Measurements from ENCODE around the gene SYNM. TPM values are rescaled to one million over a fixed set of nuclear protein-coding genes. Genes with fewer than 3 reads are reported as not detected.

Gene SYNM
- total RNA-seq, 1 experiment from 2014 or later, result 3.3 TPM

- TF ChIP-seq JUND (IDR thresholded peaks at IDR 0.05), result no peak
- TF ChIP-seq CBX3 (IDR thresholded peaks at IDR 0.05; ENCODE audit: low read depth), result no peak
- TF ChIP-seq MAX (IDR thresholded peaks at IDR 0.05), result no peak
- TF ChIP-seq EGR1 (IDR thresholded peaks at IDR 0.05; ENCODE audit: low read depth), result no peak
- TF ChIP-seq ZBTB33 (IDR thresholded peaks at IDR 0.05; ENCODE audit: extremely low read depth, insufficient replicate concordance, low read length), result no peak
- TF ChIP-seq ELF1 (IDR thresholded peaks at IDR 0.05; ENCODE audit: borderline replicate concordance, low read depth), result no peak
- no peak for TF ChIP-seq SRF (IDR thresholded peaks at IDR 0.05; ENCODE audit: low read depth)
- no peak for TF ChIP-seq POLR2A (IDR thresholded peaks at IDR 0.05; ENCODE audit: borderline replicate concordance, extremely low read depth, insufficient read depth, insufficient read length)
- TF ChIP-seq, protein P1, sequence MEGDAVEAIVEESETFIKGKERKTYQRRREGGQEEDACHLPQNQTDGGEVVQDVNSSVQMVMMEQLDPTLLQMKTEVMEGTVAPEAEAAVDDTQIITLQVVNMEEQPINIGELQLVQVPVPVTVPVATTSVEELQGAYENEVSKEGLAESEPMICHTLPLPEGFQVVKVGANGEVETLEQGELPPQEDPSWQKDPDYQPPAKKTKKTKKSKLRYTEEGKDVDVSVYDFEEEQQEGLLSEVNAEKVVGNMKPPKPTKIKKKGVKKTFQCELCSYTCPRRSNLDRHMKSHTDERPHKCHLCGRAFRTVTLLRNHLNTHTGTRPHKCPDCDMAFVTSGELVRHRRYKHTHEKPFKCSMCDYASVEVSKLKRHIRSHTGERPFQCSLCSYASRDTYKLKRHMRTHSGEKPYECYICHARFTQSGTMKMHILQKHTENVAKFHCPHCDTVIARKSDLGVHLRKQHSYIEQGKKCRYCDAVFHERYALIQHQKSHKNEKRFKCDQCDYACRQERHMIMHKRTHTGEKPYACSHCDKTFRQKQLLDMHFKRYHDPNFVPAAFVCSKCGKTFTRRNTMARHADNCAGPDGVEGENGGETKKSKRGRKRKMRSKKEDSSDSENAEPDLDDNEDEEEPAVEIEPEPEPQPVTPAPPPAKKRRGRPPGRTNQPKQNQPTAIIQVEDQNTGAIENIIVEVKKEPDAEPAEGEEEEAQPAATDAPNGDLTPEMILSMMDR (IDR thresholded peaks at IDR 0.05 in 2 of 3, conservative IDR thresholded peaks at IDR 0.05 in 1 of 3; ENCODE audit: borderline replicate concordance in 1 of 3, insufficient read depth in 1 of 3, low read depth in 2 of 3, low read length in 2 of 3), result no peak
- TF ChIP-seq EZH2phosphoT487 (IDR thresholded peaks at IDR 0.05; ENCODE audit: borderline replicate concordance), result no peak
- TF ChIP-seq POLR2AphosphoS5 (IDR thresholded peaks at IDR 0.05; ENCODE audit: low read depth, low read length), result no peak
- no peak for TF ChIP-seq EZH2 (IDR thresholded peaks at IDR 0.05)
- TF ChIP-seq SIN3A (IDR thresholded peaks at IDR 0.05; ENCODE audit: low read depth), result no peak
- TF ChIP-seq SP1 (IDR thresholded peaks at IDR 0.05; ENCODE audit: low read depth), result no peak
- TF ChIP-seq RAD21 (IDR thresholded peaks at IDR 0.05; ENCODE audit: low read depth), result no peak
- peaks cover 4 to 5% of the 10 kb centered on the region in 2 experiments for H3K4me1 ChIP-seq (ENCODE audit: control insufficient read depth in 1 of 2, insufficient read depth in 2 of 2, low read length in 2 of 2)
- no peak overlapping the region for H3K27ac ChIP-seq (ENCODE audit: low read depth, low read length)
- H3K27me3 ChIP-seq (ENCODE audit: insufficient read depth, low read length), result no peaks in the 10 kb centered on the region
- no peak overlapping the region for H3K4me3 ChIP-seq (replicated peaks in 1 of 2; ENCODE audit: low read depth in 1 of 2, low read length in 2 of 2)
- no peaks in the 10 kb centered on the region for H3K9me3 ChIP-seq (ENCODE audit: control insufficient read depth in 1 of 2, insufficient read depth in 1 of 2, low read depth in 1 of 2, low read length in 2 of 2)
- no peaks in the 10 kb centered on the region for H4K20me1 ChIP-seq (ENCODE audit: insufficient read depth)
- H3K79me2 ChIP-seq (ENCODE audit: insufficient read depth, low read length), result no peaks in the 10 kb centered on the region
- ChIA-PET RAD21 (ENCODE audit: low non-redundant PET in 1 of 2, low total read pairs in 2 of 2, uncharacterized antibody in 2 of 2, unreplicated experiment in 2 of 2) (no interaction called here), POLR2A (no interaction called here), CTCF (no interaction called here)
- intact Hi-C loops (cut with micrococcal nuclease), result no loop called here
- no peak overlapping the region for H3K4me2 ChIP-seq (ENCODE audit: low read length)
- ATAC-seq (no peak), DNase-seq (ENCODE audit: low read depth, low spot score) (no peak)
- no TSS peak for BruUV-seq (replicated peaks)
- H2AFZ ChIP-seq (ENCODE audit: low read depth, low read length, poor library complexity, severe bottlenecking), result no peak overlapping the region
- no peak overlapping the region for H3K9ac ChIP-seq (ENCODE audit: low read length)
- H3K9me2 ChIP-seq (ENCODE audit: insufficient read depth), result no peaks in the 10 kb centered on the region
- H3K36me3 ChIP-seq (ENCODE audit: control insufficient read depth in 1 of 2, insufficient read depth in 2 of 2, low read length in 2 of 2), result no peaks in the 10 kb centered on the region
Observed at GRCh38 chr15:99117563-99118257, 12.8 kb downstream of the SYNM start.

Data from HCT116 (cell line).